Measurements from ENCODE around the gene MAGOH.

- peak; percentile 87 to 94 (median 91) for TF ChIP-seq CTCF (IDR thresholded peaks at IDR 0.05)
- TF ChIP-seq POLR2A (IDR thresholded peaks at IDR 0.05; ENCODE audit: low read depth) = no peak
These were observed 40.0 kb upstream of the MAGOH start for GRCh38 chr1:53278298-53278725.

All from esophagus muscularis mucosa (tissue), 3 donors.